Activated T-cell treated with anti-CD3 and anti-CD28 coated beads, Interleukin-2, amount 50 U/mL, for 48 hours (primary cell): ENCODE measurements around the gene C11orf71.

Experiments
- DNase-seq, 2 experiments: peaks; one replicate each; pipeline ENCODE4 v3.0.0-alpha.2; 2020

The C11orf71 gene

GRCh38 chr11:114400216-114400914, at the start of gene C11orf71, which contains the start of gene RBM7:
Gene C11orf71 (minus strand): TSS chr11:114400511. CDS start chr11:114400331, 180 bp downstream.
Gene RBM7 (plus strand): TSS chr11:114400666. CDS start chr11:114400672, 6 bp downstream.
- DNase-seq = peak; percentile 97

GRCh38 chr11:114449845-114450244, 49.5 kb upstream of the C11orf71 start:
- no peak for DNase-seq

- DNase-seq = no peak
Measured at GRCh38 chr11:114448749-114449482, 48.6 kb upstream of the C11orf71 start.

GRCh38 chr11:114447892-114448291, 47.6 kb upstream of the C11orf71 start:
- DNase-seq = no peak

GRCh38 chr11:114447444-114447843, 47.1 kb upstream of the C11orf71 start:
- no peak for DNase-seq

GRCh38 chr11:114442536-114442935, 42.2 kb upstream of the C11orf71 start:
- DNase-seq = no peak

- no peak for DNase-seq
Measured at GRCh38 chr11:114441921-114442320, 41.6 kb upstream of the C11orf71 start.

GRCh38 chr11:114440971-114441763, 40.9 kb upstream of the C11orf71 start:
- no peak for DNase-seq

- DNase-seq = no peak
Measured at GRCh38 chr11:114440121-114440860, 40.0 kb upstream of the C11orf71 start.

GRCh38 chr11:114439229-114440120, 39.2 kb upstream of the C11orf71 start, which contains the start of gene REXO2:
Gene REXO2 (plus strand): TSS chr11:114439467. CDS start chr11:114439529, 62 bp downstream.
- DNase-seq = peak; percentile 94

GRCh38 chr11:114438303-114438702, 38.0 kb upstream of the C11orf71 start:
- DNase-seq = no peak

GRCh38 chr11:114433376-114433775, 33.1 kb upstream of the C11orf71 start:
- DNase-seq = no peak

- no peak for DNase-seq
Measured at GRCh38 chr11:114432893-114433292, 32.6 kb upstream of the C11orf71 start.

- no peak for DNase-seq
Measured at GRCh38 chr11:114430290-114430689, 30.0 kb upstream of the C11orf71 start.

- DNase-seq = no peak
Measured at GRCh38 chr11:114426280-114426679, 26.0 kb upstream of the C11orf71 start.

- DNase-seq = no peak
Measured at GRCh38 chr11:114416441-114416961, 16.2 kb upstream of the C11orf71 start.

GRCh38 chr11:114413958-114414357, 13.6 kb upstream of the C11orf71 start:
- DNase-seq = no peak

GRCh38 chr11:114412946-114413345, 12.6 kb upstream of the C11orf71 start:
- no peak for DNase-seq

- DNase-seq = no peak
Measured at GRCh38 chr11:114401311-114401710, 1.0 kb upstream of the C11orf71 start.

GRCh38 chr11:114400915-114401223, 558 bp upstream of the C11orf71 start:
- no peak for DNase-seq

GRCh38 chr11:114399490-114400215, 658 bp downstream of the C11orf71 start:
- no peak for DNase-seq
